ENCODE results near the gene DOCK6.

DNA sequence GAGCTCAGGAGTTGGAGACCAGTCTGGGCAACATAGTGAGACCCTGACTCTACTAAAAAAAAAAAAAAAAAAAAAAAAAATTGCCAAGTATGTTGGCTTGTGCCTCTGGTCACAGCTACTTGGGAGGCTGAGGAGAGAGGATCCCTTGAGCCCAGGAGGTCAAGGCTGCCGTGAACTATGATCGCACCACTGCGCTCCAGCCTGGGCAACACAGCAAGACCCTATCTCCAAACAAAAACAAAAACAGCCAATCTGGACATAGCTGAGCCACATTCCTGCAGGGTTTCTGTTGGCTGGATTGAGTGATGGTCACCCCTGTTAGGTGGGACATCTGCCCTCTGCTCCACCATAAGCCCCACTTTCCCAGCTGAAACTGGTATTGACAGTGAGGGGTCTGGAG lies 36.5 kb downstream of the DOCK6 start:
- TF ChIP-seq, protein P1, sequence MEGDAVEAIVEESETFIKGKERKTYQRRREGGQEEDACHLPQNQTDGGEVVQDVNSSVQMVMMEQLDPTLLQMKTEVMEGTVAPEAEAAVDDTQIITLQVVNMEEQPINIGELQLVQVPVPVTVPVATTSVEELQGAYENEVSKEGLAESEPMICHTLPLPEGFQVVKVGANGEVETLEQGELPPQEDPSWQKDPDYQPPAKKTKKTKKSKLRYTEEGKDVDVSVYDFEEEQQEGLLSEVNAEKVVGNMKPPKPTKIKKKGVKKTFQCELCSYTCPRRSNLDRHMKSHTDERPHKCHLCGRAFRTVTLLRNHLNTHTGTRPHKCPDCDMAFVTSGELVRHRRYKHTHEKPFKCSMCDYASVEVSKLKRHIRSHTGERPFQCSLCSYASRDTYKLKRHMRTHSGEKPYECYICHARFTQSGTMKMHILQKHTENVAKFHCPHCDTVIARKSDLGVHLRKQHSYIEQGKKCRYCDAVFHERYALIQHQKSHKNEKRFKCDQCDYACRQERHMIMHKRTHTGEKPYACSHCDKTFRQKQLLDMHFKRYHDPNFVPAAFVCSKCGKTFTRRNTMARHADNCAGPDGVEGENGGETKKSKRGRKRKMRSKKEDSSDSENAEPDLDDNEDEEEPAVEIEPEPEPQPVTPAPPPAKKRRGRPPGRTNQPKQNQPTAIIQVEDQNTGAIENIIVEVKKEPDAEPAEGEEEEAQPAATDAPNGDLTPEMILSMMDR (conservative IDR thresholded peaks at IDR 0.05; ENCODE audit: low read depth, low read length), result no peak
- TF ChIP-seq EZH2 (IDR thresholded peaks at IDR 0.05; ENCODE audit: low read length, unreplicated experiment) (no peak), EZH2phosphoT487 (IDR thresholded peaks at IDR 0.05; ENCODE audit: borderline replicate concordance, low read length) (no peak)

All from PC-3 (cell line).